Neuronal stem cell (in vitro differentiated cells): ENCODE measurements around the gene LCT.

Source experiments
- DNase-seq: peaks from one replicate; pipeline ENCODE4 v3.0.0-alpha.2; 2013; ENCODE audit warnings: low spot score
- H2AFZ ChIP-seq: one replicate; pipeline ENCODE4 v1.6.1; 2013; ENCODE audit warnings: mild to moderate bottlenecking, low read length, inconsistent platforms
- H2AK5ac ChIP-seq: 2 replicates; pipeline ENCODE4 v1.6.1; 2013; ENCODE audit warnings: low read depth, mild to moderate bottlenecking, inconsistent platforms, low read length, moderate library complexity, mixed read lengths
- H2BK120ac ChIP-seq: 2 replicates; pipeline ENCODE4 v1.6.1; 2013; ENCODE audit warnings: low read depth, mild to moderate bottlenecking, inconsistent platforms, low read length, moderate library complexity, mixed read lengths
- H2BK12ac ChIP-seq: one replicate; pipeline ENCODE4 v1.6.1; 2013; ENCODE audit warnings: low read length, inconsistent platforms
- H2BK15ac ChIP-seq: 2 replicates; pipeline ENCODE4 v1.6.1; 2013; ENCODE audit warnings: mild to moderate bottlenecking, low read length, inconsistent platforms, mixed read lengths
- H2BK5ac ChIP-seq: one replicate; pipeline ENCODE4 v1.6.1; 2013; ENCODE audit warnings: inconsistent platforms, mild to moderate bottlenecking, low read length, moderate library complexity
- H3K14ac ChIP-seq: one replicate; pipeline ENCODE4 v1.6.1; 2013; ENCODE audit warnings: low read length, inconsistent platforms
- H3K18ac ChIP-seq: 2 replicates; pipeline ENCODE4 v1.6.1; 2013; ENCODE audit warnings: low read length, inconsistent platforms
- H3K23ac ChIP-seq: 2 replicates; pipeline ENCODE4 v1.6.1; 2013; ENCODE audit warnings: low read depth, mild to moderate bottlenecking, mixed read lengths, low read length, inconsistent platforms; ENCODE audit not compliant: poor library complexity
- H3K27ac ChIP-seq: replicated peaks from 3 replicates; pipeline ENCODE4 v1.5.1; 2013; ENCODE audit warnings: low read length, inconsistent platforms
- H3K27me3 ChIP-seq, 3 experiments: 2 replicates each; pipeline ENCODE4 v1.6.1; 2013; ENCODE audit warnings: low read length in 3 of 3, mild to moderate bottlenecking in 2 of 3, inconsistent platforms in 1 of 3, low read depth in 1 of 3, mixed read lengths in 1 of 3, moderate library complexity in 1 of 3; ENCODE audit not compliant: control insufficient read depth in 3 of 3, insufficient read depth in 3 of 3
- H3K36me3 ChIP-seq, 2 donors: replicated peaks in 1 of 2; 2 replicates each; pipeline ENCODE4 v1.6.1; 2013; ENCODE audit warnings: low read length in 2 of 2; ENCODE audit not compliant: control insufficient read depth in 2 of 2, insufficient read depth in 2 of 2
- H3K4ac ChIP-seq: 2 replicates; pipeline ENCODE4 v1.6.1; 2013; ENCODE audit warnings: inconsistent platforms, mild to moderate bottlenecking, low read length, moderate library complexity
- H3K4me1 ChIP-seq, 2 donors: 1 replicate in 1 of 2; 2 replicates in 1 of 2; pipeline ENCODE4 v1.6.1; 2013; ENCODE audit warnings: low read length in 2 of 2, low read depth in 1 of 2; ENCODE audit not compliant: control insufficient read depth in 2 of 2, insufficient read depth in 1 of 2
- H3K4me2 ChIP-seq: one replicate; pipeline ENCODE4 v1.6.1; 2013; ENCODE audit warnings: mild to moderate bottlenecking, low read length, inconsistent platforms; ENCODE audit not compliant: insufficient read depth, poor library complexity, severe bottlenecking
- H3K4me3 ChIP-seq, 2 donors: 2 replicates each; pipeline ENCODE4 v1.5.1; 2013; ENCODE audit warnings: low read length in 2 of 2, mild to moderate bottlenecking in 2 of 2, inconsistent platforms in 1 of 2, moderate library complexity in 1 of 2
- H3K79me1 ChIP-seq: one replicate; pipeline ENCODE4 v1.6.1; 2013; ENCODE audit warnings: low read depth, mild to moderate bottlenecking, inconsistent platforms, low read length, moderate library complexity
- H3K9ac ChIP-seq: one replicate; pipeline ENCODE4 v1.6.1; 2013; ENCODE audit warnings: mild to moderate bottlenecking, low read depth, low read length, inconsistent platforms; ENCODE audit not compliant: poor library complexity
- H3K9me3 ChIP-seq, 2 donors: replicated peaks in 1 of 2; 2 replicates each; pipeline versions ENCODE3 to v1.6.1; 2013; ENCODE audit warnings: low read length in 2 of 2, mild to moderate bottlenecking in 2 of 2, inconsistent platforms in 1 of 2, low read depth in 1 of 2, mixed read lengths in 1 of 2, moderate library complexity in 1 of 2; ENCODE audit not compliant: control insufficient read depth in 2 of 2, insufficient read depth in 1 of 2
- H4K8ac ChIP-seq: one replicate; pipeline ENCODE4 v1.6.1; 2013; ENCODE audit warnings: low read depth, mild to moderate bottlenecking, inconsistent platforms, low read length, moderate library complexity
- H4K91ac ChIP-seq: one replicate; pipeline ENCODE4 v1.6.1; 2013; ENCODE audit warnings: low read length, low read depth, mild to moderate bottlenecking, inconsistent platforms; ENCODE audit not compliant: poor library complexity
- WGBS, 2 donors: extraction: QIAGEN DNeasy Blood & Tissue Kit; methylation state at CpG; one replicate each; pipeline ENCODE4 v1.1.7; 2013; ENCODE audit warnings: missing lambda C conversion rate in 2 of 2, mixed read lengths in 1 of 2; ENCODE audit not compliant: insufficient read length in 2 of 2, insufficient replicate concordance in 1 of 2; ENCODE audit errors: extremely low coverage in 2 of 2; 5-methylcytosine and 5-hydroxymethylcytosine counted together

LCT gene

DNA sequence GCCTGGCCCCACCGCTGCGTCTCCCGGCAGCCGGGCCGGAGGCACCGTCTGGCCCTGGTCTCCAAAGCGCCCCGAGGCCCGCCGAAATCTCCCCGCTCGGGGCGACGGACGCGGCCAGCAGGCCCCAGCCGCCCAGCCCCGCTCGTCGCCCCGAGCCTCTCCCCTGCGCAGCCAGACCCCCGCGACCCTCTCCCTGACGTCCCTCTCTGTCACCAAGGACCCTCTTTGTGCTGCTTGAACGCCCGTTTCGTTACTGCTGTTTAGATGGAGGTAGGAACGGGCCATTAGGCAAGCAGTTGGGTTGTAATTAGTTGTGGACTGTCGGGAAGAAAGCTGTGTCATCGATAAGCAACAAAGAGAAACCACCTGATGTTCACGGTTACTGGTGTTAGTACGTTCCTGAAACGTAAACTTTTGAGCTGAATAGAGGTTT lies 94.6 kb downstream of the LCT start:
- Histone ChIP-seq H3K79me1 (peaks cover 8% of the 10 kb centered on the region), H3K9me3 (no peaks in the 10 kb centered on the region), H3K18ac (peak overlapping the region; percentile 100), H3K23ac (peak overlapping the region; percentile 98), H3K14ac (peak overlapping the region; percentile 97), H4K91ac (peak overlapping the region; percentile 53), H3K27ac (peak overlapping the region; percentile 98), H3K9ac (peak overlapping the region; percentile 98), H3K36me3 (peaks cover 0 to 34% of the 10 kb centered on the region in 2 donors), H3K4me3 (peak overlapping the region; percentile 77 to 96), H2BK120ac (peak overlapping the region; percentile 99), H4K8ac (no peak overlapping the region), H2BK12ac (no peak overlapping the region), H3K4me1 (peaks cover 2 to 5% of the 10 kb centered on the region in 2 donors), H2BK15ac (peak overlapping the region; percentile 81), H2AK5ac (peak overlapping the region; percentile 99), H3K4me2 (peak overlapping the region; percentile 45), H3K4ac (peak overlapping the region; percentile 4), H2BK5ac (peak overlapping the region; percentile 98), H2AFZ (peak overlapping the region; percentile 91), H3K27me3 (no peaks in the 10 kb centered on the region)
- peak; percentile 48 for DNase-seq
- WGBS, 2 donors = no CpG with 5 or more reads among the region's 34 CpGs

DNA sequence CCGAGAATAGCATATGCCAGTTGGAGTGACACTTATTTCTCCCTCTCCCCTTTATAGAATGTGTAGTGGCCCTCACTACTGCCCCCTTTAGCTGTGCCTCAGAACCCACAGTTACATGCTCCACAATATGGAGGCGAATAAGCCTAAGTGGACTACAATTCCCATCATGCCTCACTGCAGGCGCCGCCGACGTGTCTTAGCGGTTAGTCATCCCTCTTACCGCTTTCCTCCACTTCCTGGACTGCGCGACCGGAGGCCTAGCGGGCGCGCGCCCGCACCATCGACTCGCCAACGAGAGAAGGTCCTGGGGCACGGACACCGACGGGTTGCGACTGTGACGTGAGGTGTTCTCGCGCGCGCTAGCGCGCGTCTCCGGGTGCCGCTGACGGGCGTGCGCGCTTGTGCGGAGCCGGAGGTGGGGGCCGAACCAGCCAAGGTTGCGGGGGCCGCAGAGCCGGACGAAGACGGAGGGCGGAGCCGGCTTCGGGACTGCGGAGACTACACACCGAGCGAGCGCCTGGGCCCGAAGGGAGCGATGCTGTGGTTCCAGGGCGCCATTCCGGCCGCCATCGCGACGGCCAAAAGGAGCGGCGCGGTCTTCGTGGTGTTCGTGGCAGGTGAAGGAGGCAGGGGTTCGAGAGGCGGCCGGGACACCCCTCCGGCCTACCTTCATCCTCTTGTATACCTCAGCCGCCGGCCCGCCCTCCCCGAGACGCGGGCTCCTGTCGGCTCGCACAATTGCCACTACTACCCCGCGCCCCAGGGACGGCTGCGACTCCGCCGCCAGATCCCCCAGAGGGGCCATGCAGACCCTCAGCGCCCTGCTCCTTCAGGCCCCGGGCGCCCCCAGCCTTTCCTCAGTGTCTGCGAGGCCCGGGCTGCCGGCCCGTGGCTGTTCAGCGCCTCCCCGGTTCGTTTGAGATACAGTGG lies 95.3 kb downstream of the LCT start, which contains the start of gene UBXN4:
Gene UBXN4 (plus strand): TSS at position 461 of the 930 bp plus-strand sequence. CDS start 75 bp downstream, at position 536.
- Histone ChIP-seq H4K8ac (no peak within 1 kb of the TSS), H2AK5ac (peak within 1 kb of the TSS; percentile 99), H2BK15ac (peak within 1 kb of the TSS; percentile 81), H2BK5ac (peak within 1 kb of the TSS; percentile 98), H3K9me3 (no peaks in the 10 kb centered on the region), H2AFZ (peak within 1 kb of the TSS; percentile 91), H3K4me3 (peak within 1 kb of the TSS; percentile 77 to 96), H3K14ac (peak within 1 kb of the TSS; percentile 97), H2BK12ac (peak within 1 kb of the TSS; percentile 54), H3K18ac (peak within 1 kb of the TSS; percentile 100), H3K4me2 (peak within 1 kb of the TSS; percentile 45), H3K27me3 (no peaks in the 10 kb centered on the region), H3K9ac (peak within 1 kb of the TSS; percentile 98), H3K23ac (peak within 1 kb of the TSS; percentile 98), H3K36me3 (peaks cover 0 to 27% of the 10 kb centered on the region in 2 donors), H3K79me1 (peaks cover 8% of the 10 kb centered on the region), H4K91ac (peak within 1 kb of the TSS; percentile 53), H3K27ac (peak within 1 kb of the TSS; percentile 98), H3K4me1 (peaks cover 2 to 5% of the 10 kb centered on the region in 2 donors), H2BK120ac (peak within 1 kb of the TSS; percentile 99), H3K4ac (peak within 1 kb of the TSS; percentile 23)
- peak; percentile 97 for DNase-seq
- no CpG with 5 or more reads among the region's 93 CpGs for WGBS, 2 donors

DNA sequence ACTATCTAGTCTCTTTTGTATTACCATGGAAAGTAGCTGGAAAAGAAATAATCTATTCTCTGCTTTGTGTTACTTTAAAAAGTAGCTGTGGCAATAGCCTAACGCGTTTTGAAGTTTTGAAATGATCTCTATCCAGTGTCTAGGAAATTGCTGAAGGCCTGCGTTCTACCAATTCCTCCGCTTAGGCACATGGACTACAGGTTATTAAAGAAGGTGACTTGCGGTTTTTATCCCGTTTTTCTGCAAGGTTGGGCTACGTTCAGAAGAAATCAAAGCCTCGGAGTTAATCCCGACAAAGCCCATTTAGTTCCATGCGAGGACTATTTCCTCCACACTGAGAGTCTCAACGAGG lies 96.0 kb downstream of the LCT start:
- no peak overlapping the region for H4K8ac ChIP-seq
- no peak overlapping the region for H2BK15ac ChIP-seq
- H2BK5ac ChIP-seq = no peak overlapping the region
- no peak overlapping the region for H3K14ac ChIP-seq
- H3K36me3 ChIP-seq = peaks cover 0 to 21% of the 10 kb centered on the region in 2 donors
- no peak overlapping the region for H3K27ac ChIP-seq
- H3K4ac ChIP-seq = no peak overlapping the region
- no peak overlapping the region for H3K4me2 ChIP-seq
- H2BK12ac ChIP-seq = no peak overlapping the region
- DNase-seq = no peak
- no peak overlapping the region for H2AK5ac ChIP-seq
- no peak overlapping the region for H2BK120ac ChIP-seq
- peaks cover 2 to 5% of the 10 kb centered on the region in 2 donors for H3K4me1 ChIP-seq
- WGBS, 2 donors = no CpG with 5 or more reads among the region's 11 CpGs
- no peak overlapping the region for H3K4me3 ChIP-seq
- H4K91ac ChIP-seq = no peak overlapping the region
- no peak overlapping the region for H3K18ac ChIP-seq
- H3K27me3 ChIP-seq = no peaks in the 10 kb centered on the region
- H3K79me1 ChIP-seq = peaks cover 8% of the 10 kb centered on the region
- H3K9me3 ChIP-seq = no peaks in the 10 kb centered on the region
- no peak overlapping the region for H3K9ac ChIP-seq
- H3K23ac ChIP-seq = no peak overlapping the region
- peak overlapping the region; percentile 79 for H2AFZ ChIP-seq

GRCh38 chr2:135740206-135740605 lies 96.8 kb downstream of the LCT start:
- no peak overlapping the region for H4K91ac ChIP-seq
- H3K36me3 ChIP-seq = peaks cover 0 to 13% of the 10 kb centered on the region in 2 donors
- H2AK5ac ChIP-seq = no peak overlapping the region
- H3K9me3 ChIP-seq = no peaks in the 10 kb centered on the region
- DNase-seq = no peak
- H3K23ac ChIP-seq = no peak overlapping the region
- H3K9ac ChIP-seq = no peak overlapping the region
- H2BK5ac ChIP-seq = no peak overlapping the region
- no peak overlapping the region for H3K4me3 ChIP-seq
- H3K4me2 ChIP-seq = no peak overlapping the region
- peaks cover 6% of the 10 kb centered on the region for H3K79me1 ChIP-seq
- no CpG with 5 or more reads among the region's 3 CpGs for WGBS, 2 donors
- H3K27me3 ChIP-seq = no peaks in the 10 kb centered on the region
- H3K18ac ChIP-seq = no peak overlapping the region
- H3K27ac ChIP-seq = no peak overlapping the region
- no peak overlapping the region for H4K8ac ChIP-seq
- H3K4me1 ChIP-seq = peaks cover 2 to 5% of the 10 kb centered on the region in 2 donors
- H2BK12ac ChIP-seq = no peak overlapping the region
- no peak overlapping the region for H3K4ac ChIP-seq
- H2BK15ac ChIP-seq = no peak overlapping the region
- no peak overlapping the region for H2BK120ac ChIP-seq
- no peak overlapping the region for H2AFZ ChIP-seq
- no peak overlapping the region for H3K14ac ChIP-seq
